SK-N-MC (cell line): ENCODE measurements around the gene PLA1A.

ENCODE experiments used
- EZH2 ChIP-seq: fragments of 200-600 bp; sonication (generic); IDR thresholded peaks from one replicate; pipeline ENCODE4 v1.6.1; 2017; ENCODE audit warnings: antibody characterized with exemption
- POLR2AphosphoS5 ChIP-seq: IDR thresholded peaks from 2 replicates; pipeline ENCODE4 v1.6.1; 2012; ENCODE audit warnings: mild to moderate bottlenecking, low read depth, low read length, borderline replicate concordance

- TF ChIP-seq EZH2: no peak
- no peak for TF ChIP-seq POLR2AphosphoS5
These were observed 5.0 kb downstream of the PLA1A start for GRCh38 chr3:119602676-119603075.
